GM12892 (cell line): ENCODE data around the gene JPH3.

Experiments used
- POLR2A ChIP-seq: IDR thresholded peaks from 2 replicates; pipeline ENCODE4 v1.6.1; 2011; ENCODE audit warnings: low read depth, low read length, control low read depth
- TAF1 ChIP-seq: IDR thresholded peaks from 2 replicates; pipeline ENCODE4 v1.6.1; 2011; ENCODE audit warnings: low read depth, mild to moderate bottlenecking, control low read depth, low read length, borderline replicate concordance

GRCh38 chr16:87642491-87642890 is 40.2 kb downstream of the JPH3 start:
- TF ChIP-seq POLR2A = no peak
- TF ChIP-seq TAF1 = no peak
